ENCODE data around the gene ANKS1B.

GRCh38 chr12:98771811-98772752 is 1212.7 kb downstream of the ANKS1B start:
- no peak for TF ChIP-seq TAF1 (IDR thresholded peaks at IDR 0.05; ENCODE audit: low read depth)
- no peak for TF ChIP-seq EP300 (IDR thresholded peaks at IDR 0.05; ENCODE audit: borderline replicate concordance)
- TF ChIP-seq, protein P1, sequence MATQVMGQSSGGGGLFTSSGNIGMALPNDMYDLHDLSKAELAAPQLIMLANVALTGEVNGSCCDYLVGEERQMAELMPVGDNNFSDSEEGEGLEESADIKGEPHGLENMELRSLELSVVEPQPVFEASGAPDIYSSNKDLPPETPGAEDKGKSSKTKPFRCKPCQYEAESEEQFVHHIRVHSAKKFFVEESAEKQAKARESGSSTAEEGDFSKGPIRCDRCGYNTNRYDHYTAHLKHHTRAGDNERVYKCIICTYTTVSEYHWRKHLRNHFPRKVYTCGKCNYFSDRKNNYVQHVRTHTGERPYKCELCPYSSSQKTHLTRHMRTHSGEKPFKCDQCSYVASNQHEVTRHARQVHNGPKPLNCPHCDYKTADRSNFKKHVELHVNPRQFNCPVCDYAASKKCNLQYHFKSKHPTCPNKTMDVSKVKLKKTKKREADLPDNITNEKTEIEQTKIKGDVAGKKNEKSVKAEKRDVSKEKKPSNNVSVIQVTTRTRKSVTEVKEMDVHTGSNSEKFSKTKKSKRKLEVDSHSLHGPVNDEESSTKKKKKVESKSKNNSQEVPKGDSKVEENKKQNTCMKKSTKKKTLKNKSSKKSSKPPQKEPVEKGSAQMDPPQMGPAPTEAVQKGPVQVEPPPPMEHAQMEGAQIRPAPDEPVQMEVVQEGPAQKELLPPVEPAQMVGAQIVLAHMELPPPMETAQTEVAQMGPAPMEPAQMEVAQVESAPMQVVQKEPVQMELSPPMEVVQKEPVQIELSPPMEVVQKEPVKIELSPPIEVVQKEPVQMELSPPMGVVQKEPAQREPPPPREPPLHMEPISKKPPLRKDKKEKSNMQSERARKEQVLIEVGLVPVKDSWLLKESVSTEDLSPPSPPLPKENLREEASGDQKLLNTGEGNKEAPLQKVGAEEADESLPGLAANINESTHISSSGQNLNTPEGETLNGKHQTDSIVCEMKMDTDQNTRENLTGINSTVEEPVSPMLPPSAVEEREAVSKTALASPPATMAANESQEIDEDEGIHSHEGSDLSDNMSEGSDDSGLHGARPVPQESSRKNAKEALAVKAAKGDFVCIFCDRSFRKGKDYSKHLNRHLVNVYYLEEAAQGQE (IDR thresholded peaks at IDR 0.05; ENCODE audit: low read depth), result no peak
- TF ChIP-seq YY1 (IDR thresholded peaks at IDR 0.05; ENCODE audit: low read depth), result no peak
- no peak for TF ChIP-seq RAD21 (IDR thresholded peaks at IDR 0.05; ENCODE audit: low read depth)
